Trophoblast cell (in vitro differentiated cells and primary cell): ENCODE measurements around the gene LIF.
"Not testable (repeated sequence)": the region's sequence is repeated elsewhere in the genome, so short reads cannot be mapped to it uniquely, and the experiment has no call there.

Source experiments
- DNase-seq, 2 donors: peaks; one replicate each; pipeline ENCODE4 v3.0.0-alpha.2; 2016
- H2AFZ ChIP-seq: 2 replicates; pipeline ENCODE4 v1.6.1; 2013; ENCODE audit warnings: low read length, moderate library complexity, mild to moderate bottlenecking; ENCODE audit not compliant: insufficient read depth, poor library complexity
- H2AK5ac ChIP-seq: 2 replicates; pipeline ENCODE4 v1.6.1; 2013; ENCODE audit warnings: mild to moderate bottlenecking, low read length
- H2BK120ac ChIP-seq: 2 replicates; pipeline ENCODE4 v1.6.1; 2013; ENCODE audit warnings: low read length, mild to moderate bottlenecking, moderate library complexity; ENCODE audit not compliant: insufficient read depth, poor library complexity
- H2BK12ac ChIP-seq: 2 replicates; pipeline ENCODE4 v1.6.1; 2013; ENCODE audit warnings: mild to moderate bottlenecking, low read length, moderate library complexity
- H2BK5ac ChIP-seq: 2 replicates; pipeline ENCODE4 v1.6.1; 2013; ENCODE audit warnings: low read length, low read depth, moderate library complexity, mild to moderate bottlenecking; ENCODE audit not compliant: poor library complexity
- H3K14ac ChIP-seq: 2 replicates; pipeline ENCODE4 v1.6.1; 2013; ENCODE audit warnings: mild to moderate bottlenecking, low read length
- H3K18ac ChIP-seq: 2 replicates; pipeline ENCODE4 v1.6.1; 2013; ENCODE audit warnings: mild to moderate bottlenecking, low read length
- H3K23ac ChIP-seq: 2 replicates; pipeline ENCODE4 v1.6.1; 2013; ENCODE audit warnings: low read length
- H3K27ac ChIP-seq: 2 replicates; pipeline ENCODE4 v1.5.1; 2013; ENCODE audit warnings: low read depth, mild to moderate bottlenecking, inconsistent platforms, low read length, moderate library complexity
- H3K27me3 ChIP-seq: 2 replicates; pipeline ENCODE4 v1.6.1; 2013; ENCODE audit warnings: inconsistent platforms, mild to moderate bottlenecking, low read length, moderate library complexity; ENCODE audit not compliant: insufficient read depth
- H3K36me3 ChIP-seq, 2 experiments: 1 replicate in 1 of 2; 2 replicates in 1 of 2; pipeline ENCODE4 v1.6.1; 2013; ENCODE audit warnings: low read length in 2 of 2, mild to moderate bottlenecking in 2 of 2, moderate library complexity in 1 of 2; ENCODE audit not compliant: insufficient read depth in 2 of 2, control insufficient read depth in 1 of 2
- H3K4ac ChIP-seq: 2 replicates; pipeline ENCODE4 v1.6.1; 2013; ENCODE audit warnings: low read depth, mild to moderate bottlenecking, low read length, moderate library complexity
- H3K4me1 ChIP-seq, 2 experiments: 1 replicate in 1 of 2; 2 replicates in 1 of 2; pipeline ENCODE4 v1.6.1; 2013; ENCODE audit warnings: low read length in 2 of 2, mild to moderate bottlenecking in 2 of 2, moderate library complexity in 1 of 2; ENCODE audit not compliant: insufficient read depth in 2 of 2, control insufficient read depth in 1 of 2
- H3K4me2 ChIP-seq: 2 replicates; pipeline ENCODE4 v1.6.1; 2013; ENCODE audit warnings: inconsistent platforms, mild to moderate bottlenecking, low read length, moderate library complexity
- H3K4me3 ChIP-seq: 2 replicates; pipeline ENCODE4 v1.5.1; 2013; ENCODE audit warnings: mild to moderate bottlenecking, low read depth, low read length, inconsistent platforms
- H3K79me1 ChIP-seq: one replicate; pipeline ENCODE4 v1.6.1; 2013; ENCODE audit warnings: low read length
- H3K79me2 ChIP-seq: 2 replicates; pipeline ENCODE4 v1.6.1; 2013; ENCODE audit warnings: low read length, mild to moderate bottlenecking; ENCODE audit not compliant: control insufficient read depth, insufficient read depth, poor library complexity
- H3K9ac ChIP-seq: 2 replicates; pipeline ENCODE4 v1.6.1; 2013; ENCODE audit warnings: mild to moderate bottlenecking, low read length
- H3K9me3 ChIP-seq: 2 replicates; pipeline ENCODE4 v1.6.1; 2013; ENCODE audit warnings: low read depth, mild to moderate bottlenecking, control low read depth, inconsistent platforms, low read length; ENCODE audit not compliant: insufficient read depth
- H4K12ac ChIP-seq: 2 replicates; pipeline ENCODE4 v1.6.1; 2013; ENCODE audit warnings: low read depth, mild to moderate bottlenecking, low read length, moderate library complexity
- H4K8ac ChIP-seq: 2 replicates; pipeline ENCODE4 v1.6.1; 2013; ENCODE audit warnings: low read depth, mild to moderate bottlenecking, low read length, moderate library complexity
- H4K91ac ChIP-seq: one replicate; pipeline ENCODE4 v1.6.1; 2013; ENCODE audit warnings: low read depth, mild to moderate bottlenecking, low read length, moderate library complexity
- WGBS: extraction: QIAGEN DNeasy Blood & Tissue Kit; methylation state at CpG from one replicate; pipeline ENCODE4 v1.1.7; 2013; ENCODE audit warnings: missing lambda C conversion rate; ENCODE audit not compliant: insufficient read length, insufficient coverage; ENCODE audit errors: extremely low coverage; 5-methylcytosine and 5-hydroxymethylcytosine counted together

Gene LIF

GRCh38 chr22:30234786-30235470 is 11.6 kb downstream of the LIF start:
- H2BK12ac ChIP-seq = peak overlapping the region; percentile 7
- peak overlapping the region; percentile 37 for H3K18ac ChIP-seq
- no CpG with 5 or more reads among the region's 7 CpGs for WGBS
- no peaks in the 10 kb centered on the region for H3K36me3 ChIP-seq
- no peak for DNase-seq
- peaks cover 22% of the 10 kb centered on the region in 2 experiments for H3K4me1 ChIP-seq
- H3K27me3 ChIP-seq = no peaks in the 10 kb centered on the region
- peak overlapping the region; percentile 49 for H2BK5ac ChIP-seq
- no peak overlapping the region for H3K23ac ChIP-seq
- peak overlapping the region; percentile 44 for H2AK5ac ChIP-seq
- H3K79me1 ChIP-seq = peaks cover 16% of the 10 kb centered on the region
- H3K9me3 ChIP-seq = no peaks in the 10 kb centered on the region
- no peak overlapping the region for H4K12ac ChIP-seq
- peak overlapping the region; percentile 71 for H4K91ac ChIP-seq
- H3K79me2 ChIP-seq = no peaks in the 10 kb centered on the region
- H4K8ac ChIP-seq = peak overlapping the region; percentile 5
- peak overlapping the region; percentile 70 for H3K27ac ChIP-seq
- H3K4me2 ChIP-seq = peak overlapping the region; percentile 28
- no peak overlapping the region for H2AFZ ChIP-seq
- no peak overlapping the region for H3K9ac ChIP-seq
- peak overlapping the region; percentile 59 for H3K14ac ChIP-seq
- H2BK120ac ChIP-seq = peak overlapping the region; percentile 71
- no peak overlapping the region for H3K4me3 ChIP-seq
- H3K4ac ChIP-seq = no peak overlapping the region

- not testable (repeated sequence) for H3K23ac ChIP-seq, H3K4ac ChIP-seq, H3K36me3 ChIP-seq, H3K9ac ChIP-seq, H2BK12ac ChIP-seq, H3K14ac ChIP-seq, H2AFZ ChIP-seq, H3K18ac ChIP-seq, H3K79me2 ChIP-seq, H3K4me2 ChIP-seq, H3K27me3 ChIP-seq, H2BK120ac ChIP-seq, H2AK5ac ChIP-seq, H2BK5ac ChIP-seq, DNase-seq, H4K12ac ChIP-seq, H3K9me3 ChIP-seq, H3K27ac ChIP-seq, H4K8ac ChIP-seq, H3K4me3 ChIP-seq, H4K91ac ChIP-seq
- no CpG with 5 or more reads among the region's 3 CpGs for WGBS
- H3K4me1 ChIP-seq = peaks cover 22% of the 10 kb centered on the region in 2 experiments
- peaks cover 16% of the 10 kb centered on the region for H3K79me1 ChIP-seq
Observed at GRCh38 chr22:30234325-30234724, 12.2 kb downstream of the LIF start.

- peaks cover 19% of the 10 kb centered on the region for H3K79me1 ChIP-seq
- no peak overlapping the region for H4K8ac ChIP-seq
- no peak overlapping the region for H3K9ac ChIP-seq
- no peak overlapping the region for H2BK5ac ChIP-seq
- H3K4ac ChIP-seq = no peak overlapping the region
- H4K91ac ChIP-seq = no peak overlapping the region
- no peaks in the 10 kb centered on the region for H3K36me3 ChIP-seq
- H3K18ac ChIP-seq = no peak overlapping the region
- no peak overlapping the region for H2AK5ac ChIP-seq
- H4K12ac ChIP-seq = no peak overlapping the region
- no peak overlapping the region for H3K14ac ChIP-seq
- DNase-seq = no peak
- no CpG with 5 or more reads among the region's 6 CpGs for WGBS
- peak overlapping the region; percentile 31 for H2BK12ac ChIP-seq
- H3K27ac ChIP-seq = no peak overlapping the region
- H3K4me3 ChIP-seq = no peak overlapping the region
- peaks cover 29% of the 10 kb centered on the region in 2 experiments for H3K4me1 ChIP-seq
- H3K23ac ChIP-seq = no peak overlapping the region
- H2AFZ ChIP-seq = no peak overlapping the region
- H3K27me3 ChIP-seq = no peaks in the 10 kb centered on the region
- no peak overlapping the region for H3K4me2 ChIP-seq
- H3K9me3 ChIP-seq = no peaks in the 10 kb centered on the region
- H2BK120ac ChIP-seq = no peak overlapping the region
- H3K79me2 ChIP-seq = no peaks in the 10 kb centered on the region
Observed at GRCh38 chr22:30233582-30233981, 13.0 kb downstream of the LIF start.

DNA sequence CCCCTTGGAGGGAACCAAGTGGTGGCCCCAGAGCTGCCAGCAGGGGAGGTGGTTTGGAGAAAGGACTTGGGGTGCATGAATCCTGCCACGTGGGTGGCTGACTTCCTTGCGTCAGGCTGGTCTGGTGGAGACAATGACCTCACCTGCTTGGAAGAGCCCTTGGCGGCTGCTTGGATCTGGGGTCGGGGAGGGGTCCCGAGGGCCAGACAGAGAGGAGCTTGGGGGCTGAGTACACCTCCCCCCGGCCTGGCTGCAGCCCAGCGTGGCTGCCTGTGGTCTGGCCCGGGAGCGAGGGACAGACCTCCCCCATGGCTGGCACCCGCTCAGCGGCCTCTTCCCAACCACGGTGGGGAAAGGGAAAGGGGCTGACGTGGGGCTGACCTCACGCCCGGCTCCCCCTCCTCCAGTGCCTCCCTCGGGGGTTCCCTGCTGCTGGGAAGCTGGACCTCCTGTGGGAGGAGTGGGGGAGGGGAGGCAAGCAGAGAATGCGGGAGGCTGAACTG is 13.8 kb downstream of the LIF start:
- Histone ChIP-seq H3K4me3 (no peak overlapping the region), H3K79me1 (peaks cover 19% of the 10 kb centered on the region), H4K12ac (no peak overlapping the region)

More for the DNA sequence above, 13.8 kb downstream of the LIF start:
- H3K27ac ChIP-seq = no peak overlapping the region
- H4K8ac ChIP-seq = no peak overlapping the region
- H3K9ac ChIP-seq = no peak overlapping the region
- H3K27me3 ChIP-seq = no peaks in the 10 kb centered on the region
- H4K91ac ChIP-seq = peak overlapping the region; percentile 9
- no peak overlapping the region for H3K4ac ChIP-seq
- H3K23ac ChIP-seq = no peak overlapping the region
- H3K4me2 ChIP-seq = no peak overlapping the region
- no peak for DNase-seq
- no peak overlapping the region for H3K18ac ChIP-seq
- H2BK5ac ChIP-seq = no peak overlapping the region
- H3K4me1 ChIP-seq = peaks cover 29 to 30% of the 10 kb centered on the region in 2 experiments
- peak overlapping the region; percentile 39 for H2BK120ac ChIP-seq
- H2AFZ ChIP-seq = no peak overlapping the region
- WGBS = no CpG with 5 or more reads among the region's 17 CpGs
- no peaks in the 10 kb centered on the region for H3K36me3 ChIP-seq
- H2AK5ac ChIP-seq = no peak overlapping the region
- H3K79me2 ChIP-seq = no peaks in the 10 kb centered on the region
- no peak overlapping the region for H3K14ac ChIP-seq
- H2BK12ac ChIP-seq = peak overlapping the region; percentile 41
- H3K9me3 ChIP-seq = no peaks in the 10 kb centered on the region
